ENCODE measurements around the gene IFT20. TPM values are rescaled to one million over a fixed set of nuclear protein-coding genes. Genes with fewer than 3 reads are reported as not detected.
A peak's percentile ranks its signal among the peaks of the same experiment; 100 is the strongest.

IFT20 gene
- polyA plus RNA-seq, 1 donor (not counting 4 experiments of a cell fraction or from before 2014, with no cell fraction given): 28.7 TPM

DNA sequence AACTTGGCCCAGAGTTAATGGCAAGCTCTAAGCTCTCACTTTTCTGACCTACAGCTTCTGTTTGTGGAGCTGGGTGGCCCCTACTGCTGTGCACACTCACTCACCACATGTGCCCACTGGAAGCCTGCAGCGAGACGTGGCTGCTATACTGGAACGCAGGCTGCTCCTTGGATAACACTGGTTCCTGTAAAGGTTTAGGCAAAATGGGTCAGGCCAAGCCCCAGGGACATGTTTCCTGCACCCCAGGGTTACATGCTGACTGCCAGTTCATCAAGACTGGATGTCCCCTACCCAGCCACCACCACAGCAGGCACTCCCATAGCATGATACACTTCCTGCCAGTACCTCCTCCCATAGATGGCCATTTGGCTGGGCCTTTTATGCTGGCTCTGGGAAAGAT is 13.7 kb upstream of the IFT20 start:
- Histone ChIP-seq H3K27ac (ENCODE audit: control insufficient read depth, insufficient read depth, low read length) (no peak overlapping the region), H3K36me3 (ENCODE audit: control insufficient read depth in 2 of 2, extremely low read depth in 1 of 2, insufficient read depth in 2 of 2, low read length in 2 of 2) (peaks cover 48 to 57% of the 10 kb centered on the region in 2 experiments)
- FAIRE-seq: no peak

DNA sequence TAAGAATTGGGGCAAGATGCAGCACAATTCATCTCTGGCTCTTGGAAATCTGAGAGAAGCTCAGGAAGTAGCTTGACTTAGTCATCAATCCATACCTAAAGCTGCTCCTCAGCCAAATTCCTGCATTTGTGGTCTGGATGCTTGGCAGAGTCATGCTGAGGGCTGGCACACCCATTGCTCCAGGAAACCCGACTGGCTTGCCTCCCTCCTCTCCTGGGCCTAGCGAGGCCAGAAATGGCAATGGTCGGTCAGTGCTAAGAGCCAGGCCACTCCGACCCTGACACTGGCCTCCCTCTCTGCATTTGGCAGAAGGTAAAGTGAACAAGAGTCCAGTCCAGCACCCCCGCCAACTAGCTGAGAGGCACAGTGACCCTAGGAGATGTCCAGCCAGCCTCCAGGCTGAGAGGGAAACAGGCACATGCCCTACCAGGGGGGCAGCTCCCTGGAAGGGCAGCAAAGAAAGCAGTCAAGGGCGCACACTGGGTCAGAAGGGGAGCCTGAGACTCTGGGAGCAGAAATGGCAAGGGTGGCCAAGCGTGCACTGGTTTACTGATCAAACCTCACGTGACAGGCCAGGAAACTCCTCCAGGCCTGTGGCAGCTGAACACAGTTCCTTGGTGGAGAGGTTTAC is 12.1 kb upstream of the IFT20 start:
- H3K9ac ChIP-seq (ENCODE audit: control insufficient read depth, extremely low read depth, insufficient read depth, low read length): peak overlapping the region; percentile 43
- peak; percentile 73 for DNase-seq (ENCODE audit: low read depth, low spot score)
- TF ChIP-seq, protein P1, sequence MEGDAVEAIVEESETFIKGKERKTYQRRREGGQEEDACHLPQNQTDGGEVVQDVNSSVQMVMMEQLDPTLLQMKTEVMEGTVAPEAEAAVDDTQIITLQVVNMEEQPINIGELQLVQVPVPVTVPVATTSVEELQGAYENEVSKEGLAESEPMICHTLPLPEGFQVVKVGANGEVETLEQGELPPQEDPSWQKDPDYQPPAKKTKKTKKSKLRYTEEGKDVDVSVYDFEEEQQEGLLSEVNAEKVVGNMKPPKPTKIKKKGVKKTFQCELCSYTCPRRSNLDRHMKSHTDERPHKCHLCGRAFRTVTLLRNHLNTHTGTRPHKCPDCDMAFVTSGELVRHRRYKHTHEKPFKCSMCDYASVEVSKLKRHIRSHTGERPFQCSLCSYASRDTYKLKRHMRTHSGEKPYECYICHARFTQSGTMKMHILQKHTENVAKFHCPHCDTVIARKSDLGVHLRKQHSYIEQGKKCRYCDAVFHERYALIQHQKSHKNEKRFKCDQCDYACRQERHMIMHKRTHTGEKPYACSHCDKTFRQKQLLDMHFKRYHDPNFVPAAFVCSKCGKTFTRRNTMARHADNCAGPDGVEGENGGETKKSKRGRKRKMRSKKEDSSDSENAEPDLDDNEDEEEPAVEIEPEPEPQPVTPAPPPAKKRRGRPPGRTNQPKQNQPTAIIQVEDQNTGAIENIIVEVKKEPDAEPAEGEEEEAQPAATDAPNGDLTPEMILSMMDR (optimal IDR thresholded peaks at IDR 0.05 in 1 of 3, IDR thresholded peaks at IDR 0.05 in 1 of 3, conservative IDR thresholded peaks at IDR 0.05 in 1 of 3; ENCODE audit: extremely low read depth in 1 of 3, insufficient read depth in 2 of 3, low read length in 3 of 3): no peak
- TF ChIP-seq EZH2 (IDR thresholded peaks at IDR 0.05; ENCODE audit: low read length): no peak
- no peaks in the 10 kb centered on the region for H3K9me3 ChIP-seq (ENCODE audit: control insufficient read depth, low read depth, low read length)
- H3K4me2 ChIP-seq (ENCODE audit: control insufficient read depth, extremely low read depth, insufficient read depth, low read depth, low read length): peak overlapping the region; percentile 45
- H3K9me1 ChIP-seq (ENCODE audit: control insufficient read depth, extremely low read depth, insufficient read depth, low read length): no peaks in the 10 kb centered on the region
- H3K27ac ChIP-seq (ENCODE audit: control insufficient read depth, insufficient read depth, low read length): peak overlapping the region; percentile 58
- H3K4me1 ChIP-seq (ENCODE audit: control insufficient read depth, extremely low read depth, insufficient read depth, low read length): peaks cover 29% of the 10 kb centered on the region
- no peak overlapping the region for H3K4me3 ChIP-seq (ENCODE audit: control insufficient read depth in 2 of 3, extremely low read depth in 1 of 3, insufficient read depth in 2 of 3, low read depth in 1 of 3, low read length in 3 of 3)
- peaks cover 5% of the 10 kb centered on the region for H3K79me2 ChIP-seq (ENCODE audit: control insufficient read depth, insufficient read depth, low read length)
- dilution Hi-C loops (cut with MboI; ENCODE audit: extremely low pct_ligation_motif_present, low sequenced_read_pairs): no loop called here
- H3K36me3 ChIP-seq (ENCODE audit: control insufficient read depth in 2 of 2, extremely low read depth in 1 of 2, insufficient read depth in 2 of 2, low read length in 2 of 2): peaks cover 45 to 57% of the 10 kb centered on the region in 2 experiments
- no peaks in the 10 kb centered on the region for H4K20me1 ChIP-seq (ENCODE audit: control insufficient read depth, extremely low read depth, insufficient read depth, low read length)
- peak; percentile 100 for FAIRE-seq
- no peak overlapping the region for H2AFZ ChIP-seq (ENCODE audit: control insufficient read depth, low read length)
- no peaks in the 10 kb centered on the region for H3K27me3 ChIP-seq (ENCODE audit: control insufficient read depth, extremely low read depth, insufficient read depth, low read length)

More for the DNA sequence above, 13.7 kb upstream of the IFT20 start:
- Histone ChIP-seq H3K9me1 (ENCODE audit: control insufficient read depth, extremely low read depth, insufficient read depth, low read length) (no peaks in the 10 kb centered on the region), H3K79me2 (ENCODE audit: control insufficient read depth, insufficient read depth, low read length) (peaks cover 5% of the 10 kb centered on the region), H3K4me3 (ENCODE audit: control insufficient read depth in 2 of 3, extremely low read depth in 1 of 3, insufficient read depth in 2 of 3, low read depth in 1 of 3, low read length in 3 of 3) (no peak overlapping the region), H3K4me1 (ENCODE audit: control insufficient read depth, extremely low read depth, insufficient read depth, low read length) (peaks cover 29% of the 10 kb centered on the region), H3K4me2 (ENCODE audit: control insufficient read depth, extremely low read depth, insufficient read depth, low read depth, low read length) (no peak overlapping the region), H3K9ac (ENCODE audit: control insufficient read depth, extremely low read depth, insufficient read depth, low read length) (no peak overlapping the region), H3K9me3 (ENCODE audit: control insufficient read depth, low read depth, low read length) (no peaks in the 10 kb centered on the region), H2AFZ (ENCODE audit: control insufficient read depth, low read length) (no peak overlapping the region), H3K27me3 (ENCODE audit: control insufficient read depth, extremely low read depth, insufficient read depth, low read length) (no peaks in the 10 kb centered on the region), H4K20me1 (ENCODE audit: control insufficient read depth, extremely low read depth, insufficient read depth, low read length) (no peaks in the 10 kb centered on the region)
- dilution Hi-C loops (cut with MboI; ENCODE audit: extremely low pct_ligation_motif_present, low sequenced_read_pairs): no loop called here
- DNase-seq (ENCODE audit: low read depth, low spot score): no peak
- TF ChIP-seq EZH2 (IDR thresholded peaks at IDR 0.05; ENCODE audit: low read length): no peak

Data from keratinocyte (primary cell).